ENCODE results near the gene DIP2A.

GRCh38 chr21:46482846-46483231, 24.1 kb downstream of the DIP2A start:
- TF ChIP-seq POLR2A (IDR thresholded peaks at IDR 0.05): no peak
- TF ChIP-seq, protein P1, sequence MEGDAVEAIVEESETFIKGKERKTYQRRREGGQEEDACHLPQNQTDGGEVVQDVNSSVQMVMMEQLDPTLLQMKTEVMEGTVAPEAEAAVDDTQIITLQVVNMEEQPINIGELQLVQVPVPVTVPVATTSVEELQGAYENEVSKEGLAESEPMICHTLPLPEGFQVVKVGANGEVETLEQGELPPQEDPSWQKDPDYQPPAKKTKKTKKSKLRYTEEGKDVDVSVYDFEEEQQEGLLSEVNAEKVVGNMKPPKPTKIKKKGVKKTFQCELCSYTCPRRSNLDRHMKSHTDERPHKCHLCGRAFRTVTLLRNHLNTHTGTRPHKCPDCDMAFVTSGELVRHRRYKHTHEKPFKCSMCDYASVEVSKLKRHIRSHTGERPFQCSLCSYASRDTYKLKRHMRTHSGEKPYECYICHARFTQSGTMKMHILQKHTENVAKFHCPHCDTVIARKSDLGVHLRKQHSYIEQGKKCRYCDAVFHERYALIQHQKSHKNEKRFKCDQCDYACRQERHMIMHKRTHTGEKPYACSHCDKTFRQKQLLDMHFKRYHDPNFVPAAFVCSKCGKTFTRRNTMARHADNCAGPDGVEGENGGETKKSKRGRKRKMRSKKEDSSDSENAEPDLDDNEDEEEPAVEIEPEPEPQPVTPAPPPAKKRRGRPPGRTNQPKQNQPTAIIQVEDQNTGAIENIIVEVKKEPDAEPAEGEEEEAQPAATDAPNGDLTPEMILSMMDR (IDR thresholded peaks at IDR 0.05): no peak

Measured in gastroesophageal sphincter (tissue), 3 donors.